Activated T-cell treated with anti-CD3 and anti-CD28 coated beads, Interleukin-2, amount 50 U/mL, for 48 hours (primary cell): ENCODE results near the gene SACS.
"Not testable (repeated sequence)": the region's sequence is repeated elsewhere in the genome, so short reads cannot be mapped to it uniquely, and the experiment has no call there.

ENCODE experiments used
- DNase-seq, 2 experiments: peaks; one replicate each; pipeline ENCODE4 v3.0.0-alpha.2; 2020

Gene SACS

GRCh38 chr13:23453132-23453531, 19.6 kb upstream of the SACS start:
- DNase-seq = no peak

GRCh38 chr13:23450340-23451046, 17.0 kb upstream of the SACS start:
- no peak for DNase-seq

- no peak for DNase-seq
Measured at GRCh38 chr13:23449398-23450162, 16.1 kb upstream of the SACS start.

GRCh38 chr13:23447927-23448326, 14.4 kb upstream of the SACS start:
- DNase-seq = no peak

- DNase-seq = no peak
Measured at GRCh38 chr13:23445794-23446193, 12.3 kb upstream of the SACS start.

GRCh38 chr13:23443878-23444277, 10.4 kb upstream of the SACS start:
- no peak for DNase-seq

- DNase-seq = no peak
Measured at GRCh38 chr13:23443110-23443509, 9.6 kb upstream of the SACS start.

GRCh38 chr13:23440821-23441618, 7.5 kb upstream of the SACS start:
- DNase-seq = no peak

GRCh38 chr13:23440324-23440723, 6.8 kb upstream of the SACS start:
- not testable (repeated sequence) for DNase-seq

- DNase-seq = no peak
Measured at GRCh38 chr13:23437916-23438315, 4.4 kb upstream of the SACS start.

GRCh38 chr13:23436680-23437079, 3.2 kb upstream of the SACS start:
- DNase-seq = no peak

- DNase-seq = no peak
Measured at GRCh38 chr13:23434491-23434890, 989 bp upstream of the SACS start.

GRCh38 chr13:23432626-23433025, 876 bp downstream of the SACS start:
- DNase-seq = no peak

- DNase-seq = no peak
Measured at GRCh38 chr13:23430664-23431063, 2.8 kb downstream of the SACS start.

- DNase-seq = no peak
Measured at GRCh38 chr13:23427881-23428528, 5.5 kb downstream of the SACS start.

GRCh38 chr13:23427342-23427843, 6.1 kb downstream of the SACS start:
- DNase-seq = no peak

GRCh38 chr13:23421596-23421995, 11.9 kb downstream of the SACS start:
- no peak for DNase-seq

GRCh38 chr13:23418776-23419683, 14.5 kb downstream of the SACS start:
- no peak for DNase-seq

- DNase-seq = no peak
Measured at GRCh38 chr13:23414682-23415081, 18.8 kb downstream of the SACS start.

GRCh38 chr13:23411706-23412105, 21.8 kb downstream of the SACS start:
- DNase-seq = no peak

- no peak for DNase-seq
Measured at GRCh38 chr13:23411220-23411619, 22.3 kb downstream of the SACS start.

- no peak for DNase-seq
Measured at GRCh38 chr13:23408026-23408425, 25.5 kb downstream of the SACS start.
